ENCODE measurements around the gene FAM53B.

The FAM53B gene

GRCh38 chr10:124598196-124598595 is 146.0 kb downstream of the FAM53B start:
- TF ChIP-seq CTCF (IDR thresholded peaks at IDR 0.05) = no peak
- Histone ChIP-seq H3K36me3 (no peaks in the 10 kb centered on the region), H3K27ac (no peak overlapping the region)

GRCh38 chr10:124597846-124598165 is 146.4 kb downstream of the FAM53B start:
- TF ChIP-seq CTCF (IDR thresholded peaks at IDR 0.05) = no peak
- Histone ChIP-seq H3K36me3 (no peaks in the 10 kb centered on the region), H3K4me1 (ENCODE audit: control insufficient read depth in 1 of 2, insufficient read depth in 1 of 2, low read depth in 1 of 2, low read length in 1 of 2) (no peaks in the 10 kb centered on the region), H3K4me3 (ENCODE audit: low read depth in 1 of 2, low read length in 1 of 2) (no peak overlapping the region), H3K27me3 (no peaks in the 10 kb centered on the region), H3K27ac (no peak overlapping the region), H3K9me3 (no peaks in the 10 kb centered on the region)

More at GRCh38 chr10:124598196-124598595, 146.0 kb downstream of the FAM53B start:
- no peaks in the 10 kb centered on the region for H3K9me3 ChIP-seq
- no peaks in the 10 kb centered on the region for H3K27me3 ChIP-seq
- H3K4me3 ChIP-seq (ENCODE audit: low read depth in 1 of 2, low read length in 1 of 2) = no peak overlapping the region
- no peaks in the 10 kb centered on the region for H3K4me1 ChIP-seq (ENCODE audit: control insufficient read depth in 1 of 2, insufficient read depth in 1 of 2, low read depth in 1 of 2, low read length in 1 of 2)

GRCh38 chr10:124596962-124597845 is 147.0 kb downstream of the FAM53B start:
- Histone ChIP-seq H3K36me3 (no peaks in the 10 kb centered on the region), H3K4me1 (ENCODE audit: control insufficient read depth in 1 of 2, insufficient read depth in 1 of 2, low read depth in 1 of 2, low read length in 1 of 2) (no peaks in the 10 kb centered on the region), H3K27ac (no peak overlapping the region), H3K27me3 (no peaks in the 10 kb centered on the region), H3K9me3 (no peaks in the 10 kb centered on the region), H3K4me3 (ENCODE audit: low read depth in 1 of 2, low read length in 1 of 2) (no peak overlapping the region)
- TF ChIP-seq CTCF (IDR thresholded peaks at IDR 0.05) = no peak

- Histone ChIP-seq H3K4me1 (ENCODE audit: control insufficient read depth in 1 of 2, insufficient read depth in 1 of 2, low read depth in 1 of 2, low read length in 1 of 2) (no peaks in the 10 kb centered on the region), H3K36me3 (no peaks in the 10 kb centered on the region), H3K27me3 (no peaks in the 10 kb centered on the region), H3K9me3 (no peaks in the 10 kb centered on the region), H3K27ac (no peak overlapping the region), H3K4me3 (ENCODE audit: low read depth in 1 of 2, low read length in 1 of 2) (no peak overlapping the region)
- no peak for TF ChIP-seq CTCF (IDR thresholded peaks at IDR 0.05)
Measured at GRCh38 chr10:124596116-124596785, 147.9 kb downstream of the FAM53B start.

GRCh38 chr10:124595143-124595883 is 148.9 kb downstream of the FAM53B start:
- TF ChIP-seq CTCF (IDR thresholded peaks at IDR 0.05) = no peak
- no peaks in the 10 kb centered on the region for H3K4me1 ChIP-seq (ENCODE audit: control insufficient read depth in 1 of 2, insufficient read depth in 1 of 2, low read depth in 1 of 2, low read length in 1 of 2)
- H3K4me3 ChIP-seq (ENCODE audit: low read depth in 1 of 2, low read length in 1 of 2) = no peak overlapping the region
- H3K36me3 ChIP-seq = no peaks in the 10 kb centered on the region
- no peaks in the 10 kb centered on the region for H3K27me3 ChIP-seq
- H3K9me3 ChIP-seq = no peaks in the 10 kb centered on the region
- H3K27ac ChIP-seq = no peak overlapping the region
